ENCODE results near the gene PBX3. TPM values are rescaled to one million over a fixed set of nuclear protein-coding genes. Genes with fewer than 3 reads are reported as not detected.

Gene PBX3
- total RNA-seq, 1 donor from 2014 or later = 46.1 TPM

- no peak for TF ChIP-seq CTCF (IDR thresholded peaks at IDR 0.05)
- Histone ChIP-seq H3K36me3 (peaks cover 15% of the 10 kb centered on the region), H3K4me3 (no peak overlapping the region), H3K27ac (no peak overlapping the region), H3K4me1 (no peaks in the 10 kb centered on the region), H3K27me3 (ENCODE audit: low read depth) (no peaks in the 10 kb centered on the region), H3K9me3 (no peaks in the 10 kb centered on the region)
- intact Hi-C loops (cut with DNase I) = no loop called here
- no peak for ATAC-seq
- no peak for DNase-seq
Observed at GRCh38 chr9:125932746-125933455, 185.7 kb downstream of the PBX3 start.

- Histone ChIP-seq H3K36me3 (no peaks in the 10 kb centered on the region), H3K4me3 (no peak overlapping the region), H3K9me3 (no peaks in the 10 kb centered on the region), H3K27me3 (ENCODE audit: low read depth) (no peaks in the 10 kb centered on the region), H3K27ac (no peak overlapping the region), H3K4me1 (no peaks in the 10 kb centered on the region)
- TF ChIP-seq CTCF (IDR thresholded peaks at IDR 0.05) = no peak
- ATAC-seq (no peak), DNase-seq (no peak)
- intact Hi-C loops (cut with DNase I) = no loop called here
Observed at GRCh38 chr9:125942125-125942524, 195.0 kb downstream of the PBX3 start.

GRCh38 chr9:125943831-125944230 is 196.7 kb downstream of the PBX3 start:
- Histone ChIP-seq H3K4me3 (no peak overlapping the region), H3K36me3 (no peaks in the 10 kb centered on the region), H3K27ac (no peak overlapping the region), H3K4me1 (no peaks in the 10 kb centered on the region), H3K27me3 (ENCODE audit: low read depth) (no peaks in the 10 kb centered on the region), H3K9me3 (no peaks in the 10 kb centered on the region)
- TF ChIP-seq CTCF (IDR thresholded peaks at IDR 0.05) = no peak
- no peak for DNase-seq
- no peak for ATAC-seq
- intact Hi-C loops (cut with DNase I) = no loop called here

GRCh38 chr9:125946397-125946796 is 199.2 kb downstream of the PBX3 start:
- ATAC-seq (no peak), DNase-seq (no peak)
- no peak overlapping the region for H3K27ac ChIP-seq
- H3K4me1 ChIP-seq = no peaks in the 10 kb centered on the region
- no peaks in the 10 kb centered on the region for H3K36me3 ChIP-seq
- H3K27me3 ChIP-seq (ENCODE audit: low read depth) = no peaks in the 10 kb centered on the region
- no peak for TF ChIP-seq CTCF (IDR thresholded peaks at IDR 0.05)
- H3K4me3 ChIP-seq = no peak overlapping the region
- intact Hi-C loops (cut with DNase I) = no loop called here
- H3K9me3 ChIP-seq = no peaks in the 10 kb centered on the region

GRCh38 chr9:125948887-125949596 is 201.9 kb downstream of the PBX3 start:
- no peak for TF ChIP-seq CTCF (IDR thresholded peaks at IDR 0.05)
- intact Hi-C loops (cut with DNase I) = no loop called here
- no peaks in the 10 kb centered on the region for H3K36me3 ChIP-seq
- H3K27ac ChIP-seq = no peak overlapping the region
- no peak for ATAC-seq
- DNase-seq = no peak
- H3K4me1 ChIP-seq = no peaks in the 10 kb centered on the region
- no peaks in the 10 kb centered on the region for H3K9me3 ChIP-seq
- H3K27me3 ChIP-seq (ENCODE audit: low read depth) = no peaks in the 10 kb centered on the region
- no peak overlapping the region for H3K4me3 ChIP-seq

All from lower lobe of right lung (tissue), 2 donors.